ENCODE data around the gene LRRC45. TPM values are rescaled to one million over a fixed set of nuclear protein-coding genes. Genes with fewer than 3 reads are reported as not detected.

LRRC45 gene
- total RNA-seq, 1 experiment from 2014 or later: 35.2 TPM

DNA sequence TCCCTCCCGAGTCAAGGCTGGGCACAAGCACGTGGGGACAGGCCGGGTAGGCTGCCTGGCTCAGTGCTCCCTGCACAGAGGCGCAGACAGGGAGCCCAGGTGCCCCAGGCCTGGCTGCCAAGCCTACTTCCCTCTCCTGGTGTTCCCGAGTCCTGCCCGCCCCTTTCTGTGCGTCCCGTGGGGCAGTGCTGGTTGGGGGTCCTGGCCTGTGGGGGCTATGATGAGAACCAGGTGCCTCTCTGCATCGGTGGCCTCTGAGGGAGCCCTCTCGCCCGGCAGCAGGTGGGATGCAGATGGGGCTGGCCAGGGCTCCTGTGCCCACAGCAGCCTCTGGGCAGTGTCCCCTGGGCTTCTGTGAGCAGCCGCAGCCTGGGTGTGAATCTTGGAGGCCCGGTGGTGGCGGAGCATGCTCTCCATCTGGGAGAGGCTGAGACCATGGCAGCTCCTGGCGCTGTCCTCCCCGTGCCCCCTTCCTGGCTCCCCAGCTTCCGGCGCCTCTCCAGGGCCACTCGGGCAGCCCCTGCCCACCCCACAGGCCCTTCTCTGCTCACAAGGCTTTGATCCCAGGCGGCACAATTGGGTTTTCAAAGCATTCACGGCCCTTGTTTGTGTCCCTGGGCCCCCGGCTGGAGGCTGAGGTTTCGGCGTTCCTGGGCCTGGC, 7.7 kb upstream of the LRRC45 start:
- no peaks in the 10 kb centered on the region for H3K4me1 ChIP-seq (replicated peaks)
- no peaks in the 10 kb centered on the region for H3K27me3 ChIP-seq (replicated peaks)
- H3K9me3 ChIP-seq (replicated peaks): no peaks in the 10 kb centered on the region
- no peak for DNase-seq (ENCODE audit: low read depth in 1 of 2, low spot score in 2 of 2)
- peaks cover 40% of the 10 kb centered on the region for H3K36me3 ChIP-seq
- H3K27ac ChIP-seq: no peak overlapping the region
- H3K4me3 ChIP-seq: no peak overlapping the region

DNA sequence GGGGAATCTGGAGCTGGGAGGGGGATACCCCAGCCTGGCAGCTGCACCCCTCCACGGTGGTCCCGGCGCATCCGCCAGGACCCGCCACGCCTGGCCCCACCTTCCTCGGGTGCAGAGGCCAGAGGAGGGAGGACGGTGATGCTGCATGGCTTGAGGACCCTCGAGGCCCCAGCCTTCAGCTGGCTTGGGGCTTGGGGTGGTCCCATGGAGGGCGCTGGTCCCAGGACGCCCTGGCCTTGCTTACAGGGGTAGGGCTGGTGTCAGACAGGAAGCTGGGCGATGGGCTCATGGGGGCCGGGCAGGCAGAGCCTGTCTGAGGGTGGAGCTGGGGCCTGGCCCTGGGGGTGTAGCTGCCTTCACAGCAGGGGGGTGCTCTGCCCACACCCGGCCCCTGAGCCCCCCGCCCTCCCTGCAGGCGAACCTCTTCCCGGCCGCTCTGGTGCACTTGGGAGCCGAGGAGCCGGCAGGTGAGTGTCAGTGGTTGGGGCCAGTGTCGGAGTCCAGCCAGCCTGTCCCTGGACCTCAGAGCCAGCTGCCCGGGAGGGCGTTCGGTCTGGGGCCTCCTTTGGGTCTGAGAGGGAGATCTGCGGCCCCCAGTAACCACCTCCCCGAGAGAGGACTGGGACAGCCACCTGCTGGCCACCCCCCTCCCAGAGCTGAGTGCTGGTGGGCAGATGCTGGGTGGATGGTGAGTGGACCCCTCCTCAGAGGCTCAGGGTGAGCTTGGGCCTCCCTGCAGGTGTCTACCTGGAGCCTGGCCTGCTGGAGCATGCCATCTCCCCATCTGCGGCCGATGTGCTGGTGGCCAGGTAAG, 6.8 kb upstream of the LRRC45 start:
- Histone ChIP-seq H3K36me3 (peaks cover 41% of the 10 kb centered on the region), H3K27ac (no peak overlapping the region), H3K27me3 (replicated peaks) (no peaks in the 10 kb centered on the region), H3K4me3 (no peak overlapping the region), H3K4me1 (replicated peaks) (peaks cover 6% of the 10 kb centered on the region), H3K9me3 (replicated peaks) (no peaks in the 10 kb centered on the region)
- DNase-seq (ENCODE audit: low read depth in 1 of 2, low spot score in 2 of 2): no peak

DNA sequence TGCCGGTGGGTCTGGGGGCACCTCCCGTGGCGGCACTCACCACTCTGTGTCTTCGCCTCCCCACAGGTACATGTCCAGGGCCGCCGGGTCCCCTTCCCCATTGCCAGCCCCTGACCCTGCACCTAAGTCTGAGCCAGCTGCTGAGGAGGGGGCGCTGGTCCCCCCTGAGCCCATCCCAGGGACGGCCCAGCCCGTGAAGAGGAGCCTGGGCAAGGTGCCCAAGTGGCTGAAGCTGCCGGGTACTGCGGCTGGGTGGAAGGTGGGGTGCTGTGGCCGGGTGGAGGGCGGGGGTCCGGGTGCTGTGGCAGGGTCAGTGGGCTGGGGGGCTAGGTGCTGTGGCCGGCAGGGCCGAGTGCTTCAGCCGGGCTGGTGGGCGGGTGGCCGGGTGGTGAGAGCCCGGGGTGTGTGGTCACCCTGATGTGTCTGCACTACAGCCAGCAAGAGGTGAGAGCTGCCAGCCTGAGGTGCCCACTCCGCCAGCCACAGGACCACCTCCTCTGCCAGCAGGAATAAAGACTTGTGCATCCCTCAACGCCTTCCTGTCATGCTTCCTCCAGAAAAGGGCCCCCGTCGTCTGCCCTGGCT, 6.1 kb upstream of the LRRC45 start:
- Histone ChIP-seq H3K36me3 (peaks cover 39% of the 10 kb centered on the region), H3K4me1 (replicated peaks) (peaks cover 13% of the 10 kb centered on the region), H3K9me3 (replicated peaks) (no peaks in the 10 kb centered on the region), H3K27me3 (replicated peaks) (no peaks in the 10 kb centered on the region), H3K27ac (no peak overlapping the region), H3K4me3 (no peak overlapping the region)
- no peak for DNase-seq (ENCODE audit: low read depth in 1 of 2, low spot score in 2 of 2)

DNA sequence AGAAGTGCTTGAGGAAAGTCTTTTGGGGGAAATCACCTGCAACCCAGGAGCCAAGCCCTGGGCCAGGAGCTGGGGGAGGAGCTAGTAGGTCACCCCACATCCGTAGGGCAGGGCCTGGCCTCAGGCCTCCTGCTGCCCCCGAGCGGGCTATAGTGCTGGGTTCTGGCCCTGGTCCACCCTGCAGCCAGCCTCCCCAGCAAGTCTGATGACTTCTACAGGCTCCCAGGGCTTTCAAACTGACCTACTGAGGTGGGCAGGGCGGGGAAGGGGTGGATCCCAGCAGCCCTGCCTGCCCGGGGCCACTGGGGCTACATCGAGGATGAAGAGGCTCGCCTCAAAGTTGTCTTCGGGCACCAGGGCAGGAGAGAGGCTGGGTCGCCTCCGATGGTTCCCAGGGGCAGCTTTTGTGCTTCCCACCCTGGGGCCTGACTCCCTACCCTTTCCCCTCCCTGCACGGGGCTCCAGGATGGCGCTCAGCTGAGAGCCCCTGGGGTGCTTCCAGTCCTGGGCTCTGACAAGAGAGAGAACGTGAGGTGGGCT, 5.4 kb upstream of the LRRC45 start:
- Histone ChIP-seq H3K4me3 (no peak overlapping the region), H3K27me3 (replicated peaks) (no peaks in the 10 kb centered on the region), H3K4me1 (replicated peaks) (peaks cover 20% of the 10 kb centered on the region), H3K36me3 (peaks cover 44% of the 10 kb centered on the region), H3K9me3 (replicated peaks) (no peaks in the 10 kb centered on the region; the same call in 1 of the 2 replicates), H3K27ac (no peak overlapping the region)
- no peak for DNase-seq (ENCODE audit: low read depth in 1 of 2, low spot score in 2 of 2)

DNA sequence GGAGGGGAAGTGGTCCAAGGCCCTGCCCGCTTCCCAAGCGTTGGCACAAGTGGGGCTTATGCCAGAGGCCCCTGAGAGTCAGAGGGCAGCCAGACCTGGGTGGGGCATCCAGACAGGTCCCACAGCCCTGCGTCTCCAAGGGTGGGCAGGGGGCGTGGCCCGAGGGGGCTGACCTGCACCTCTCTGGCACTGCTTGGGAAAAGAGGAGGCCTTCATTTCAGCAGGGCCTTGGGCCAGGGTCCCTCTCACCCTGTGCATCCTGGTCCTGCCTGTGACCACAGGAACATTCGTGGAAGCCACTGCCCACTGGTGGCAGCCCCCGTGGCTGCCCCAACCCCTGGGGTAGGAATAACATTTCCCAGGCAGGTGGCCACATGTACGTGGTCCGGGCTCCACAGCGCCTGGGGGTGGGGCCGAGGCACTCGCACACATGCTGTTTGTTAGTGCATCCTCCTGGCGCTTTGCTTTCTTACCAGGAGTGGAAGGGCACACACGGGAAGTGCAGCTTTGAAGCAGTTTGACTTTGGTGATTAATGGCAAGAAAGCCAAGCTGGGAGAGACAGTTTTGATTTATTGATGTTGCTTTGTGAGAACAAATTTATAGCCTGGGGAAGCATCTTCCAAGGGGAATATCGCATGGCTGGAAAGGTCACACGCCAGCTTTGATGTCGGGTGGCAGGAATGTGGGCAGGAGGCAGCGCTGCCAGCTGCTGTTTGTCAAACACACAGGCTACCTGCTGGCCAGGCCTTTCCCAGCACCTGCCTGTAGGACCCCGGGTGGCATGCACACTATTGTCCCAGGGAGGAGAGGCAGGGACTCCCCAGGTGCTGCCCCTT, 4.7 kb upstream of the LRRC45 start:
- peaks cover 44% of the 10 kb centered on the region for H3K36me3 ChIP-seq
- no peak for DNase-seq (ENCODE audit: low read depth in 1 of 2, low spot score in 2 of 2)
- no peak overlapping the region for H3K27ac ChIP-seq
- no peak overlapping the region for H3K4me3 ChIP-seq
- no peaks in the 10 kb centered on the region for H3K27me3 ChIP-seq (replicated peaks)
- H3K9me3 ChIP-seq (replicated peaks): no peaks in the 10 kb centered on the region; the same call in 1 of the 2 replicates
- peaks cover 20% of the 10 kb centered on the region for H3K4me1 ChIP-seq (replicated peaks)

DNA sequence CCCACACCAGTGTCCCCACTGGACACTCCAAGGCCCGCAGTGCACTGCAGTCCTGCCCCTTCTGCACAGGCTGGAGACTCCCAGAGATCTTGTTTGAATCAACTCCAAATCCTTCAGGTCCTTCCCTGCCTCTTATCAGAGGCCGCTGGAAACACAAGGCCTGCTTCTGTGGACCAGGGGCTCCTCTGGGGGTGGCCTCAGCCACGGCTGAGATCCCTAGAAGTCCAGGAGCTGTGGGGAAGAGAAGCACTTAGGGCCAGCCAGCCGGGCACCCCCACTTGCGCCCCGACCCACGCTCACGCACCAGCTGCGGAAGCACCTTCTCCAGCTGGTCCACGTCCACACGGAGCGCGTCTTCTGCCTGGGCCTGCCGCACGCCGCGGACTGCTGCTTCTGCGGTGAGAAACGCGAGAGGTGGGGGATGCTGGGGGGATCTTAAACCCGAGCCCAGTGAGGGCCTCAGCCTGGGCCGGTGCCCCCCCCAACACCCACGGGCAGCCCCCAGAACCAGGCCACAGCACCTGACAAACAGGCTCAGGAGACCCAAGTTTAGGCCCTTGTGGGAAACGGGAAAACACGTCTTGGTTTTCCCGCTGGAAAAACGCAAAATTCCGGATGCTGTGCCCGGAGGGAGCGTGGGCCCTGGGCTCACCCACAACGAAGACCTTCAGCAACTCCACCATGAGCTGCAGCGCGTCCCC, 4.0 kb upstream of the LRRC45 start:
- Histone ChIP-seq H3K27ac (no peak overlapping the region), H3K27me3 (replicated peaks) (no peaks in the 10 kb centered on the region), H3K36me3 (peaks cover 43% of the 10 kb centered on the region), H3K4me1 (replicated peaks) (peaks cover 28% of the 10 kb centered on the region), H3K4me3 (no peak overlapping the region), H3K9me3 (replicated peaks) (no peaks in the 10 kb centered on the region; the same call in 1 of the 2 replicates)
- no peak for DNase-seq (ENCODE audit: low read depth in 1 of 2, low spot score in 2 of 2)

DNA sequence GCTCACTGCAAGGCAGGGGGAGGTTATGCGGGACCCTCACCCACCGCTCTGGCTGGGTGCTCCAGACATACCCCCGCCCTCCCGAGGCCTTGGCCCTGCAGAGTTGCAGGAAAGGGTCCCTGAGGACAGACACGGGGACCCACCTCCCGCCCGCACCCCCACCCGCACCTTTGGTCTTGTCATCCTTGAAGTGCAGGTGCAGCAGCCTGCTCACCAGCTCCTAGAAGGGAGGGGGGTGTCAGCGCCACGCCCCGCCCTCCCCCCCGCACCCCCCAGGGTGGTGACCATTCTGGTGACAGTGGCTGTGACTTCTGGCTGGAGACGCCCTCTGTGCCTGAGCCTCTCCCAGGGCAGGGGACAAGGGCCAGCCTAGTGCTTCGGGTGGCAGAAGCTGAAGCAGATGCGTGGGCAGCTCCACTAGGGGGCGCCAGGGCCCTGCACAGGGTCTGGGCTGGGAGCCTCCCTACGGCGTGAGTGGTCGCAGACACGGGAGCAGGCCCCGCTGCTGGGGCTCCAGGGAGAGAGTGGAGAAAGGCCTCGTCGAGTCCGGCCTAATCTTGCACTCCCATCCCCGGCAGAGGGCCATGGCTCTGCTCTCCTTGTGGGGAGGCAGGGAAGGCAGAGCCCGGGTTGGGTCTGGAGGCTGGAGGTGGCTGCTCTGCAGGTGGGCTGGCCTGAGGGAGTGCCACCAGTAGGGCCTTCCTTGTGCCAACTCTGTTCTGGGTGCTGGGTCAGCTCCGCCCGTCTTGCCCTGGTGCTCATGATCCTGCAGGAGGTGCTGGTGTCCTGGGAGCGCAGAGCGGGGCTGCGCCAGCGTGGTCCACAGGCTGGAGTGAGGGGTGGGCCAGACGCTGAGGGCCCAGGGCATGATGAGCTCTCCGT, 3.2 kb upstream of the LRRC45 start:
- H3K4me3 ChIP-seq: no peak overlapping the region
- peaks cover 41% of the 10 kb centered on the region for H3K36me3 ChIP-seq
- H3K4me1 ChIP-seq (replicated peaks): peaks cover 33% of the 10 kb centered on the region
- no peaks in the 10 kb centered on the region; the same call in 1 of the 2 replicates for H3K9me3 ChIP-seq (replicated peaks)
- peak; percentile 49 to 81 for DNase-seq (ENCODE audit: low read depth in 1 of 2, low spot score in 2 of 2)
- no peak overlapping the region for H3K27ac ChIP-seq
- H3K27me3 ChIP-seq (replicated peaks): no peaks in the 10 kb centered on the region

DNA sequence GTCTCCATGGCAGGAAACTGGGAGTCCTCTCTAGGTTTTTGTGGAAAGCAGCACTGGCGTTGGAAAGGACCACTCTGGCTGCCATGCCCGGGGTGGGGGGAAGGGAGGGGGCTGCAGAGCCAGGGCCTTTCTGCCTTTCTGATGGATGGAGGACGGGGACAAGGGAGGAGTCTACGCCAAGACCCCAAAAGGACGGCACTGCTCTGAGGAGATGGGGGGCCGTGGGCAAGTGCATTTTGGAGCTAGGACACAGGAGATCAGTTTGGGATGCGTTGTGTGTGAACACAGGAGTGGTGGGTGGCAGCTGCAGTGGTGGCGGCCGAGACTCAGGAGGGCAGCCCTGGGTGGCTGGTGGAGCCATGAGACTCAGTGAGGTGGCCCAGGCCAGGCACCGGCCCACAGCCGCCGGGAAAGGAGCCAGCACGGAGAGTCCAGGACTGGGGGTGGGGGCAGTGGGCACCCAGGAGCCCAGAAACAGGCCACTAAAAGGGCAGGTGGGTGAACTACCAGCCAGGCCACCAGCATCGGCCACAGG, 2.5 kb upstream of the LRRC45 start:
- Histone ChIP-seq H3K27ac (no peak overlapping the region), H3K9me3 (replicated peaks) (no peaks in the 10 kb centered on the region; the same call in 1 of the 2 replicates), H3K4me1 (replicated peaks) (peaks cover 33% of the 10 kb centered on the region), H3K4me3 (no peak overlapping the region), H3K27me3 (replicated peaks) (no peaks in the 10 kb centered on the region), H3K36me3 (peaks cover 41% of the 10 kb centered on the region)
- DNase-seq (ENCODE audit: low read depth in 1 of 2, low spot score in 2 of 2): no peak

DNA sequence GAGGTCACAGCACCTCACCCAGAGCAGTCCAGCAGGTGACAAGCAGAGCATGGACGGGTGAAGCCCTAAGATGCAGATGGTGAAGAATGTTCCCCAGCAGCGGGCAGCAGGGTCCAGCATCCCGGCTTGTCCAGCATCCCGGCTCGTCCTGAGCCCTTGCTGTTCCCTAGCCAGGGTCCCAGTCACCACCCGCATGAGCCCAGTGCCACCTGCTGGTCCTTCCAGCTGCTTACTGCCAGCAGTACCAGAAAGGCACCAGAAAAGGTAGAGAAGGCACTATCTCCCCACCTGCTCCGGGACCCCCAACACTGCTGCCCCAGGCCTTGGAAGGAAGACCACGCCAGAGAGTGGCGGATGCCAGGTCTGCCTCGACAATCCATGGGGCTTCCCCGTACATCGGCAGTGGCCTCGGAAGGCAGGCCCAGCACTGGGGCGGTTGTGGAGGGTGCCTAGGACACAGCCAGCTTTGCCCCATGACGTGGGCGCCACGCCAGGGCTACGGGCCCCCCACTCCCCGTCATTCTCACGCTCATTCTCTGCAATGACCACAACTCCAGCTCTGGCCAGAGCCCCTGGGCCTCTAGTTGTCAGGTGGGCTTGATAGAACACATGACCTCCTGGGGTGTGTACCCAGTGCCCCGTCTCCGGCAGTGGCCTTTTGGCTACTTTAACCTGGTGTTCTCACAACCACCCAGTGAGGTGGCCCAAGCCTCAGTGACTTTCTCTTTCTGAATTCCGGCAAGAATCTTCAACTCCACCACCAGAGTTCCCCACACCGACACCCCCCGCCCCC, 1.8 kb upstream of the LRRC45 start:
- no peak overlapping the region for H3K27ac ChIP-seq
- peaks cover 41% of the 10 kb centered on the region for H3K36me3 ChIP-seq
- H3K27me3 ChIP-seq (replicated peaks): no peaks in the 10 kb centered on the region
- DNase-seq (ENCODE audit: low read depth in 1 of 2, low spot score in 2 of 2): peak; percentile 77 to 91
- peaks cover 33% of the 10 kb centered on the region for H3K4me1 ChIP-seq (replicated peaks)
- no peaks in the 10 kb centered on the region; the same call in 1 of the 2 replicates for H3K9me3 ChIP-seq (replicated peaks)
- H3K4me3 ChIP-seq: peak overlapping the region; percentile 92

DNA sequence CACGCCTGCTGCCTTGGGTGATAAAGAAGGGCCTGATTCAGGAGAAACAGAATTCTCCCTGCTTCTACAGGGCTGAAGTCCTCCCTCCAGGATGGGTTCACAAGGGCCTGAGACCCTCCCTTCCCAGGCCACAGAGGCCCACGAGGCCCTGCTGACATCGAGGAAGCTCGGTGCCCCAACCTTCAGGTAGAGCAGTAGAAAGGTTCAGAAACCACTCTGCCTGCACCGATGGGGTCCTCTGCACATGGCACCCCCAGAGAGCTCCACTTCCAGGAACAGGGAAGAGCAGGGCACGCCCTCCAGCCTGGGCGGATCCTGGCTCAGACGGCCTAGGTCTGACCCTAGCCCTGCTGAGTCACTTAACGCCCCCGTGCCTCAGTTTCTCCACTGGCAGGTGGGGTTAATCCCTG, 1.2 kb upstream of the LRRC45 start:
- Histone ChIP-seq H3K36me3 (peaks cover 37% of the 10 kb centered on the region), H3K4me3 (peak overlapping the region; percentile 92), H3K4me1 (replicated peaks) (peaks cover 33% of the 10 kb centered on the region), H3K27ac (no peak overlapping the region), H3K27me3 (replicated peaks) (no peaks in the 10 kb centered on the region), H3K9me3 (replicated peaks) (no peaks in the 10 kb centered on the region; the same call in 1 of the 2 replicates)
- DNase-seq (ENCODE audit: low read depth in 1 of 2, low spot score in 2 of 2): peak in 1 of 2 experiments; percentile 42

DNA sequence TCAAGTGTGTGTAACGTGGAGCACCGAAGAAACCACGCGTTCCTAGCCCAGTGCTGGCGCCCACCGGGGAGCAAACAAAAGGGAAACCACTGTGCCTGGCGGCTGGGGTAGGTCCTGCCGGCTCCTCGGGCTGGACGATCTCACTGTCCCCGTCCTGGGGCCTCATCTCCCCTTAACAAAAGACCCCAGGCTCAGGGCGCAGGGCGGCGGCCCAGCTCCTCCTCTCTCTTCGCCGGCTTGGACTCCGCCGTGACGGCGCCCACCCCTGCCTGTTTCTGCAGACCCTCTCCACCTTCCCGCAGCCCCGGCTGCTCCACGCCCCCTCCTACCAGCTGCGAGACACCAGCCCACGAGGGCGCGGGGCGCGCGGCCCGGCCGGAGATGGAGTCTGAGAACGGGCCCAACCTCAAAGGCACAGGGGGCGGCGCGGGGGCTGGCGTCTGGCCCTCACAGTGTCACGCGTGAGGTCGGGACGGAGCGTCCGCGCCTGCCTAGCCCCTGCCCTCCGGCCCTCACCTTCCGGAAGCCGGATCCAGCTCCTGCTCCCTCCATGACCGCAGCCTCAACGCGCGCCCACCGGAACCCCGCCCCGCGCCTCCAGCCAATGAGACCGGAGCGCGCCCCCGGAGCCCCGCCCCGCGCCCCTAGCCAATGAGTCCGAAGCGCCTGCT, 660 bp upstream of the LRRC45 start, which contains the start of gene CENPX:
CENPX (minus strand) TSS at position 569 of the 671 bp plus-strand sequence; CDS start at position 552, 17 bp downstream.
- peak within 1 kb of the TSS; percentile 92 for H3K4me3 ChIP-seq
- H3K36me3 ChIP-seq: peaks cover 33% of the 10 kb centered on the region
- peak within 1 kb of the TSS; percentile 48 for H3K27ac ChIP-seq
- peaks cover 33% of the 10 kb centered on the region for H3K4me1 ChIP-seq (replicated peaks)
- DNase-seq (ENCODE audit: low read depth in 1 of 2, low spot score in 2 of 2): no peak
- H3K9me3 ChIP-seq (replicated peaks): no peaks in the 10 kb centered on the region; the same call in 1 of the 2 replicates
- H3K27me3 ChIP-seq (replicated peaks): no peaks in the 10 kb centered on the region

Data from SJSA1 (cell line).